OCI-LY3 (cell line): Measurements from ENCODE around the gene MYLK.

ENCODE experiments used
- CTCF ChIP-seq: fragments of 200-600, 300-600 bp; sonication (generic); IDR thresholded peaks from 2 replicates; pipeline ENCODE4 v1.5.1; 2014; ENCODE audit warnings: antibody characterized with exemption, low read length, low read depth
- EZH2phosphoT487 ChIP-seq: fragments of 200-600 bp; shearing (Covaris generic); IDR thresholded peaks from 2 replicates; pipeline ENCODE4 v1.6.1; 2018; ENCODE audit warnings: antibody characterized with exemption, mixed run types, low read depth

DNA sequence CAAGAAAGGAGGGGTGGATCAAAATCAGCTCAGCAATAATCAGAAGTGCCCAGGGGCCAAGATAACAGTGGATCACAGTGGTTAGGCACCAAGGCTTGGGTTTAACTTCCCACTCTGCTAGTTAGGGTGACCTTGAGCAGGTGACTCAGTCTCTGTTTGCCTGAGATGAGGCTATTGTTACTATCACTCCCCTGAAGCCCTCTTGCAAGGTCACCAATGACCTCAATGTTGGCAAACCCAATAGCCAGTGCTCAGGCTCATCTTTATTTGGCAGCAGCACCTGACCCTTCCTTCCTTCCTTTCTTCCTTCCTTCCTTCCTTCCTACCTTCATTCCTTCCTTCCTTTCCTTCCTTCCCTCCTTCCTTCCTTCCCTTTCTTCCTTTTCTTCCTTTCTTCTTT is 196.8 kb downstream of the MYLK start:
- TF ChIP-seq CTCF: no peak
- TF ChIP-seq EZH2phosphoT487: no peak
